K562 (cell line): Measurements from ENCODE around the gene PHACTR3. TPM values are rescaled to one million over a fixed set of nuclear protein-coding genes. Genes with fewer than 3 reads are reported as not detected.

Experiments used
- ATAC-seq: fragments of 200-7000 bp; cut with Tn5 transposase; 3 replicates; pipeline ENCODE4 v1.9.1; 2020; ENCODE audit warnings: moderate library complexity
- BruUV-seq: library from RNA; stranded (reverse); fragments of 400-500 nt; replicated peaks from 2 replicates; lab custom pipeline; 2021; lab: Mats Ljungman, UMichigan
- CTCF ChIA-PET: fragments of 300-600 bp; formaldehyde crosslinking; extraction: SDS; loops from one replicate; lab custom pipeline; 2021; ENCODE audit warnings: low intra/inter-chr PET ratio; lab: Yijun Ruan, JAX
- POLR2A ChIA-PET: fragments of 300-600, 350-650 bp; sonication (Branson Sonifier 250); formaldehyde crosslinking; extraction: SDS; loops from one replicate; lab custom pipeline; 2021; ENCODE audit warnings: antibody characterized with exemption, inconsistent platforms; lab: Yijun Ruan, JAX
- DNase-seq, 4 experiments: peaks; one replicate each; pipeline versions ENCODE4 v3.0.0 to v3.0.0-alpha.2; 2011 to 2018; ENCODE audit warnings: low spot score in 3 of 4, mixed read lengths in 3 of 4; ENCODE audit errors: extremely low read depth in 1 of 4
- FAIRE-seq: peaks from 2 replicates; lab custom pipeline; 2011; peaks lifted over from hg19 to GRCh38; lab: Jason Lieb, UNC
- H2AFZ ChIP-seq: 2 replicates; pipeline ENCODE4 v1.6.0; 2011; ENCODE audit warnings: low read depth, low read length, control low read depth, inconsistent platforms
- H3K27ac ChIP-seq: fragments of 200-600 bp; 3 replicates; pipeline ENCODE4 v1.8.0; 2011; ENCODE audit warnings: low read depth, mild to moderate bottlenecking, control low read depth, inconsistent platforms, low read length, moderate library complexity, mixed read lengths; ENCODE audit errors: extremely low read depth
- H3K27me3 ChIP-seq, 2 experiments: fragments of 300-600 bp in 1 of 2; 2 replicates in 1 of 2; 3 replicates in 1 of 2; pipeline versions ENCODE4 v1.6.0 to v1.8.0; 2011; ENCODE audit warnings: inconsistent platforms in 2 of 2, low read length in 2 of 2, mild to moderate bottlenecking in 1 of 2, mixed read lengths in 1 of 2, moderate library complexity in 1 of 2; ENCODE audit not compliant: control insufficient read depth in 2 of 2, insufficient read depth in 2 of 2
- H3K36me3 ChIP-seq: fragments of 300-600 bp; 3 replicates; pipeline ENCODE4 v1.8.0; 2011; ENCODE audit warnings: mild to moderate bottlenecking, low read length, inconsistent platforms; ENCODE audit not compliant: control insufficient read depth, insufficient read depth
- H3K4me1 ChIP-seq, 2 experiments: fragments of 200-600 bp in 1 of 2; replicated peaks in 1 of 2; 2 replicates in 1 of 2; 3 replicates in 1 of 2; pipeline versions ENCODE4 v1.5.1 to v1.8.0; 2011; ENCODE audit warnings: inconsistent platforms in 2 of 2, low read length in 2 of 2, mild to moderate bottlenecking in 1 of 2, mixed read lengths in 1 of 2, moderate library complexity in 1 of 2; ENCODE audit not compliant: control insufficient read depth in 2 of 2, insufficient read depth in 2 of 2
- H3K4me2 ChIP-seq: 2 replicates; pipeline ENCODE4 v1.6.1; 2011; ENCODE audit warnings: low read length, control low read depth, inconsistent platforms, mixed read lengths; ENCODE audit not compliant: insufficient read depth
- H3K4me3 ChIP-seq: fragments of 200-600 bp; sonication (generic), shearing (Covaris generic); 2 replicates; pipeline ENCODE4 v1.5.1; 2016; ENCODE audit warnings: control low read depth, inconsistent platforms
- H3K79me2 ChIP-seq: fragments of 200-600 bp; 3 replicates; pipeline ENCODE4 v1.8.0; 2011; ENCODE audit warnings: low read length, inconsistent platforms; ENCODE audit not compliant: control insufficient read depth, insufficient read depth
- H3K9ac ChIP-seq, 2 experiments: 2 replicates each; pipeline versions ENCODE4 v1.6.0 to v1.6.1; 2011; ENCODE audit warnings: low read depth in 2 of 2, low read length in 2 of 2, control low read depth in 1 of 2, inconsistent platforms in 1 of 2, mild to moderate bottlenecking in 1 of 2, mixed read lengths in 1 of 2; ENCODE audit not compliant: insufficient read depth in 1 of 2
- H3K9me1 ChIP-seq: one replicate; pipeline ENCODE4 v1.6.0; 2011; ENCODE audit warnings: inconsistent platforms, mild to moderate bottlenecking, low read length, moderate library complexity; ENCODE audit not compliant: control insufficient read depth, insufficient read depth
- H3K9me3 ChIP-seq: replicated peaks from 2 replicates; pipeline ENCODE4 v1.5.1; 2011; ENCODE audit warnings: low read depth, low read length, inconsistent platforms; ENCODE audit not compliant: control insufficient read depth, insufficient read depth
- H4K20me1 ChIP-seq: replicated peaks from 2 replicates; pipeline ENCODE4 v1.6.1; 2011; ENCODE audit warnings: low read length, inconsistent platforms, mixed read lengths; ENCODE audit not compliant: control insufficient read depth, insufficient read depth
- CREBBP ChIP-seq: IDR thresholded peaks from one replicate; pipeline ENCODE4 v1.6.1; 2012; ENCODE audit warnings: low read depth, mild to moderate bottlenecking, control low read depth, inconsistent platforms, low read length
- FOS ChIP-seq: IDR thresholded peaks from 3 replicates; pipeline ENCODE4 v1.6.1; 2011; ENCODE audit not compliant: insufficient read length; ENCODE audit errors: extremely low read depth
- TBP ChIP-seq: optimal IDR thresholded peaks from 2 replicates; pipeline ENCODE3; 2011; ENCODE audit warnings: low read depth, low read length, improper control_type of control experiment
- ZNF175 ChIP-seq: fragments of 200-800 bp; sonication (Bioruptor generic); IDR thresholded peaks from 2 replicates; pipeline ENCODE4 v1.6.1; 2016; ENCODE audit warnings: low read depth, mild to moderate bottlenecking, missing genetic modification characterization, missing compliant biosample characterization
- WGBS: fragments of 100-300 bp; shearing (Covaris generic); methylation state at CpG from one replicate; pipeline ENCODE4 v1.1.6; 2016; ENCODE audit warnings: low coverage, mixed read lengths; ENCODE audit not compliant: insufficient coverage; ENCODE audit errors: missing lambda C conversion rate; 5-methylcytosine and 5-hydroxymethylcytosine counted together
- in situ Hi-C: fragments of 300-500 bp; cut with MboI; formaldehyde crosslinking; loops from 4 replicates; pipeline ENCODE4 v1.15.0; 2018; ENCODE audit warnings: inconsistent platforms, mixed read lengths
- intact Hi-C: fragments of 100-400 bp; cut with micrococcal nuclease; formaldehyde crosslinking; loops from 2 replicates; pipeline ENCODE4 v1.14.2; 2022
- polyA plus RNA-seq, 8 experiments: library from polyadenylated mRNA; depleted of rRNA in 4 of 8; stranded (reverse) in 5 of 8; unstranded in 3 of 8; fragments of >200 nt; fragmentation: Nextera tagmentation in 2 of 8; fragmentation: Illumina TruSeq in 1 of 8; extraction: Ambion mirVana in 2 of 8; extraction: Trizol in 1 of 8; gene quantifications; 2 replicates each; pipeline versions ENCODE4 v1.2.1 to v1.2.3, GENCODE V29; 2011 to 2014; ENCODE audit warnings: inconsistent platforms in 1 of 8, missing spikeins in 1 of 8
- total RNA-seq, 7 experiments: library from RNA; depleted of rRNA in 6 of 7; stranded (reverse); fragments of >200 nt in 6 of 7; fragmentation: Illumina TruSeq in 2 of 7; extraction: Trizol in 2 of 7; gene quantifications; 2 replicates each; pipeline versions ENCODE4 v1.2.1 to v1.2.3, GENCODE V29; 2011 to 2021; ENCODE audit warnings: low replicate concordance in 1 of 7

PHACTR3 gene
- total and polyA plus RNA-seq, 9 of the 15 experiments (the other 6 are each of a cell fraction or from before 2014, with no cell fraction given): not detected

DNA sequence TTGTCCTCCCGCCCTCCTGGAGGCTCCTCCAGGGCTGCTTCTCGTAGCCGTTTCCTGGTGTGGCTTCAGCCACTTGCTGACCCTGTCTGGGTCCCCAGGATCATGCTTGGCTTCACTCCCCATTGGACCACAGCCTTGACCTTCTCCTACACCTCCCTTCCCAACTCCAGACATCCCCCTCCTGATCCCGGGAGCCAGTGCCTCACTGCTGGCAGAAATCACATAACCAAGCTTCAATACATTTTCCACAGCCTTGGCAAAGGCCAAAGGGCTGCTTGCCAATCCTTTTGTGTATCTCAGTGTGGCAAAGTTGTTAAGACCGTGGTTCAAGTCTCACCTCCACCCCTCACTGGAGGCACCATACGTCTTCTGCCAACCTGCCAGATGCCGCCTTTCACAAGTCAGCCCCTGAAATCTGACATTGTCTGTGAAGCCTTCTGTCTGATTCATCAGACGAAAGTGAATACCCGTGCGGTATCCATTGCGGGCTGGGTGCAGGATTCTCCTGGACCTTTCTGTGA, 60.1 kb downstream of the PHACTR3 start:
- 2% methylated on average over 11 of the region's 11 CpGs for WGBS
- Histone ChIP-seq H3K27me3 (peaks cover 3 to 23% of the 10 kb centered on the region in 2 experiments; a peak in 3 of 5 replicates), H2AFZ (no peak overlapping the region), H3K9ac (no peak overlapping the region), H3K4me2 (no peak overlapping the region), H4K20me1 (no peaks in the 10 kb centered on the region), H3K4me3 (no peak overlapping the region), H3K27ac (no peak overlapping the region), H3K4me1 (no peaks in the 10 kb centered on the region), H3K9me1 (no peaks in the 10 kb centered on the region), H3K9me3 (no peaks in the 10 kb centered on the region), H3K36me3 (no peaks in the 10 kb centered on the region), H3K79me2 (no peaks in the 10 kb centered on the region)
- intact Hi-C loops (no loop called here), in situ Hi-C loops (no loop called here)
- DNase-seq (no peak), FAIRE-seq (no peak), ATAC-seq (no peak)
- BruUV-seq: no TSS peak
- ChIA-PET CTCF (no interaction called here), POLR2A (interaction anchor here (0.8 kb wide), 1 partner anchor 569 kb away, joined by 3 read pairs; no protein-coding TSS in a partner anchor)
- TF ChIP-seq ZNF175 (CRISPR knock-in tag) (no peak), CREBBP (no peak), FOS (no peak), TBP (no peak)
